Bronchial epithelial cell (primary cell): ENCODE data around the gene ZIC4. TPM values are rescaled to one million over a fixed set of nuclear protein-coding genes. Genes with fewer than 3 reads are reported as not detected.

Source experiments
- DNase-seq: peaks from one replicate; pipeline ENCODE4 v3.0.0-alpha.2; 2010; ENCODE audit warnings: low read depth
- FAIRE-seq: peaks from 2 replicates; lab custom pipeline; 2011; peaks lifted over from hg19 to GRCh38; lab: Jason Lieb, UNC
- H3K27me3 ChIP-seq: 2 replicates; pipeline ENCODE4 v1.5.1; 2011; ENCODE audit warnings: low read length; ENCODE audit not compliant: control insufficient read depth, insufficient read depth
- H3K36me3 ChIP-seq: 2 replicates; pipeline ENCODE4 v1.5.1; 2011; ENCODE audit warnings: low read length; ENCODE audit not compliant: control insufficient read depth, insufficient read depth
- H3K4me3 ChIP-seq: 2 replicates; pipeline ENCODE4 v1.5.1; 2011; ENCODE audit warnings: mild to moderate bottlenecking, low read depth, low read length, control low read depth
- CTCF ChIP-seq: IDR thresholded peaks from 2 replicates; pipeline ENCODE4 v1.5.1; 2011; ENCODE audit warnings: mild to moderate bottlenecking, moderate library complexity, low read length, control low read depth, inconsistent platforms; ENCODE audit not compliant: insufficient read depth, severe bottlenecking
- total RNA-seq: library from RNA; depleted of rRNA; stranded (reverse); fragments of >200 nt; gene quantifications from 2 replicates; pipeline ENCODE4 v1.2.1, GENCODE V29; 2014

ZIC4 gene
- total RNA-seq, 1 donor from 2014 or later: not detected

GRCh38 chr3:147410116-147410525 is 3.8 kb upstream of the ZIC4 start:
- no peak for TF ChIP-seq CTCF
- H3K27me3 ChIP-seq: peaks cover 74% of the 10 kb centered on the region
- DNase-seq: no peak
- H3K4me3 ChIP-seq: no peak overlapping the region
- no peak for FAIRE-seq
- no peaks in the 10 kb centered on the region for H3K36me3 ChIP-seq

GRCh38 chr3:147409143-147410115 is 3.1 kb upstream of the ZIC4 start, which contains the start of gene ZIC1:
ZIC1 (plus strand) TSS chr3:147409365; CDS start chr3:147410113, 748 bp downstream.
- FAIRE-seq (no peak), DNase-seq (no peak)
- H3K27me3 ChIP-seq: peaks cover 79% of the 10 kb centered on the region
- TF ChIP-seq CTCF: no peak
- H3K4me3 ChIP-seq: no peak within 1 kb of the TSS
- no peaks in the 10 kb centered on the region for H3K36me3 ChIP-seq

- no peaks in the 10 kb centered on the region for H3K36me3 ChIP-seq
- no peak for FAIRE-seq
- no peak for DNase-seq
- peaks cover 81% of the 10 kb centered on the region for H3K27me3 ChIP-seq
- TF ChIP-seq CTCF: no peak
- no peak overlapping the region for H3K4me3 ChIP-seq
These were observed 2.1 kb upstream of the ZIC4 start for GRCh38 chr3:147408188-147409100.

- no peak overlapping the region for H3K4me3 ChIP-seq
- peaks cover 73% of the 10 kb centered on the region for H3K27me3 ChIP-seq
- no peak for FAIRE-seq
- no peak for DNase-seq
- no peak for TF ChIP-seq CTCF
- no peaks in the 10 kb centered on the region for H3K36me3 ChIP-seq
These were observed 1.3 kb upstream of the ZIC4 start for GRCh38 chr3:147407498-147408187.

GRCh38 chr3:147407114-147407497 is 763 bp upstream of the ZIC4 start:
- FAIRE-seq (no peak), DNase-seq (no peak)
- Histone ChIP-seq H3K4me3 (no peak overlapping the region), H3K27me3 (peaks cover 69% of the 10 kb centered on the region), H3K36me3 (no peaks in the 10 kb centered on the region)
- no peak for TF ChIP-seq CTCF
